Measurements from ENCODE around the gene CTCF. TPM values are rescaled to one million over a fixed set of nuclear protein-coding genes. Genes with fewer than 3 reads are reported as not detected.

CTCF gene
- total RNA-seq, 1 experiment from 2014 or later: 30.3 TPM

- TF ChIP-seq CTCF (conservative IDR thresholded peaks at IDR 0.05; ENCODE audit: low read depth, low read length) (no peak), EZH2phosphoT487 (IDR thresholded peaks at IDR 0.05; ENCODE audit: borderline replicate concordance, low read length) (no peak), EZH2 (IDR thresholded peaks at IDR 0.05; ENCODE audit: low read length, unreplicated experiment) (no peak)
- peaks cover 75% of the 10 kb centered on the region for H3K79me2 ChIP-seq (ENCODE audit: low read length)
- CTCF ChIA-PET: no interaction called here
Observed at GRCh38 chr16:67594256-67594915, 32.1 kb downstream of the CTCF start.

GRCh38 chr16:67594956-67595355 is 32.6 kb downstream of the CTCF start:
- Histone ChIP-seq H3K4me2 (ENCODE audit: low read length) (no peak overlapping the region), H3K27ac (ENCODE audit: low read length) (no peak overlapping the region), H2AFZ (ENCODE audit: low read length) (no peak overlapping the region), H3K9ac (ENCODE audit: low read length) (no peak overlapping the region), H3F3A (ENCODE audit: low read length, unreplicated experiment) (no peaks in the 10 kb centered on the region), H3K4me3 (ENCODE audit: low read length) (no peak overlapping the region), H3K9me2 (replicated peaks; ENCODE audit: low read length) (no peaks in the 10 kb centered on the region), H4K20me1 (ENCODE audit: low read length) (0 out of 2 replicates have a peak, but pooled peaks cover 9% of the 10 kb centered on the region), H3K9me3 (ENCODE audit: low read length) (no peaks in the 10 kb centered on the region), H3K27me3 (ENCODE audit: low read length) (no peaks in the 10 kb centered on the region), H3K79me2 (ENCODE audit: low read length) (peaks cover 76% of the 10 kb centered on the region), H3K36me3 (ENCODE audit: low read depth, low read length) (no peaks in the 10 kb centered on the region), H3K4me1 (ENCODE audit: insufficient read depth, low read length) (peaks cover 11% of the 10 kb centered on the region)
- CTCF ChIA-PET: interaction anchor here (0.6 to 0.7 kb wide), 2 partner anchors 104 to 491 kb away, joined by 3 to 18 read pairs; no protein-coding TSS in a partner anchor
- DNase-seq (peak; percentile 55), ATAC-seq (peak; percentile 65)
- no TSS peak for BruUV-seq (replicated peaks)
- intact Hi-C loops (cut with micrococcal nuclease): no loop called here
- no peak for TF ChIP-seq EZH2phosphoT487 (IDR thresholded peaks at IDR 0.05; ENCODE audit: borderline replicate concordance, low read length)
- POLR2A ChIA-PET (ENCODE audit: unreplicated experiment): no interaction called here

More at GRCh38 chr16:67594256-67594915, 32.1 kb downstream of the CTCF start:
- no peaks in the 10 kb centered on the region for H3K9me2 ChIP-seq (replicated peaks; ENCODE audit: low read length)
- no peak overlapping the region for H2AFZ ChIP-seq (ENCODE audit: low read length)
- no TSS peak for BruUV-seq (replicated peaks)
- peaks cover 11% of the 10 kb centered on the region for H3K4me1 ChIP-seq (ENCODE audit: insufficient read depth, low read length)
- H3K36me3 ChIP-seq (ENCODE audit: low read depth, low read length): 0 out of 2 replicates have a peak, but pooled peaks cover 4% of the 10 kb centered on the region
- ATAC-seq (no peak; the same call in 1 of the 2 replicates), DNase-seq (peak; percentile 2)
- H3K9me3 ChIP-seq (ENCODE audit: low read length): no peaks in the 10 kb centered on the region
- POLR2A ChIA-PET (ENCODE audit: unreplicated experiment): no interaction called here
- no peak overlapping the region for H3K9ac ChIP-seq (ENCODE audit: low read length)
- H3K4me2 ChIP-seq (ENCODE audit: low read length): no peak overlapping the region
- no peak overlapping the region for H3K27ac ChIP-seq (ENCODE audit: low read length)
- H3K27me3 ChIP-seq (ENCODE audit: low read length): no peaks in the 10 kb centered on the region
- no peak overlapping the region for H3K4me3 ChIP-seq (ENCODE audit: low read length)
- H3F3A ChIP-seq (ENCODE audit: low read length, unreplicated experiment): no peaks in the 10 kb centered on the region
- intact Hi-C loops (cut with micrococcal nuclease): no loop called here
- H4K20me1 ChIP-seq (ENCODE audit: low read length): 0 out of 2 replicates have a peak, but pooled peaks cover 9% of the 10 kb centered on the region

- intact Hi-C loops (cut with micrococcal nuclease): no loop called here
Observed at GRCh38 chr16:67598527-67598926, 36.2 kb downstream of the CTCF start.

More at GRCh38 chr16:67598527-67598926, 36.2 kb downstream of the CTCF start:
- BruUV-seq (replicated peaks): no TSS peak
- Histone ChIP-seq H3K27me3 (ENCODE audit: low read length) (no peaks in the 10 kb centered on the region), H4K20me1 (ENCODE audit: low read length) (0 out of 2 replicates have a peak, but pooled peaks cover 6% of the 10 kb centered on the region), H3K4me3 (ENCODE audit: low read length) (no peak overlapping the region), H3K4me2 (ENCODE audit: low read length) (no peak overlapping the region), H3K4me1 (ENCODE audit: insufficient read depth, low read length) (peaks cover 11% of the 10 kb centered on the region), H3K9me3 (ENCODE audit: low read length) (no peaks in the 10 kb centered on the region), H3K27ac (ENCODE audit: low read length) (no peak overlapping the region), H3F3A (ENCODE audit: low read length, unreplicated experiment) (no peaks in the 10 kb centered on the region), H2AFZ (ENCODE audit: low read length) (no peak overlapping the region), H3K79me2 (ENCODE audit: low read length) (peaks cover 84% of the 10 kb centered on the region), H3K9ac (ENCODE audit: low read length) (no peak overlapping the region), H3K36me3 (ENCODE audit: low read depth, low read length) (no peaks in the 10 kb centered on the region), H3K9me2 (replicated peaks; ENCODE audit: low read length) (no peaks in the 10 kb centered on the region)
- no peak for ATAC-seq
- DNase-seq: no peak
- ChIA-PET POLR2A (ENCODE audit: unreplicated experiment) (no interaction called here), CTCF (no interaction called here)
- TF ChIP-seq EZH2 (IDR thresholded peaks at IDR 0.05; ENCODE audit: low read length, unreplicated experiment): no peak
- TF ChIP-seq CTCF (conservative IDR thresholded peaks at IDR 0.05; ENCODE audit: low read depth, low read length): no peak
- TF ChIP-seq EZH2phosphoT487 (IDR thresholded peaks at IDR 0.05; ENCODE audit: borderline replicate concordance, low read length): no peak
